ENCODE results near the gene DDX11.
"Not testable (repeated sequence)": the region's sequence is repeated elsewhere in the genome, so short reads cannot be mapped to it uniquely, and the experiment has no call there.

DNA sequence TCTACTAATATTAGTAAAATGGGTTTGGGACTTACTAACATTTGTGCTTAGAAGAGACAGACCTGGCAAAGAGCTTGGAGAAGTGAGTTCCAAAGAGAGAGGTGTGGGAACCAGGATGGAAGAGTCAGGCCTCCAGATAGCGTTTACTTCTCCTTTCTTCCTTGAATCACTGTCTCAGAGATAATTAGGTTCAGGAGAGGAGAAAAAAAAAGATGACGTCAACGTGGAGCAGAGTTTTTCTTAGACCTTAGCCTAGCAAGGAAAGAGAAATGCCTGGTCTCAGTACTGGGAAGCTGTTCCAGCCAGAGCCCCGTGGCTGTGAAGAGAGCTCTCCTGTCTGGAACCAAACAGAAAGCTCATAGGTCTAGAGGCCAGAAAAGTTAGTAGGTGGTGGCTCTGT is 3.4 kb downstream of the DDX11 start:
- TF ChIP-seq POLR2AphosphoS5 (IDR thresholded peaks at IDR 0.05; ENCODE audit: borderline replicate concordance, low read depth, low read length); EZH2 (IDR thresholded peaks at IDR 0.05): not testable (repeated sequence)

Measured in SK-N-MC (cell line).